Measurements from ENCODE around the gene CELA3B. TPM values are rescaled to one million over a fixed set of nuclear protein-coding genes. Genes with fewer than 3 reads are reported as not detected.
"Not testable (repeated sequence)": the region's sequence is repeated elsewhere in the genome, so short reads cannot be mapped to it uniquely, and the experiment has no call there.

Gene CELA3B
- total RNA-seq, result not detected

- not testable (repeated sequence) for H3K27me3 Mint-ChIP-seq, H3K9me3 Mint-ChIP-seq, H3K4me1 Mint-ChIP-seq, H3K27ac Mint-ChIP-seq, DNase-seq, H3K36me3 Mint-ChIP-seq, H3K4me3 Mint-ChIP-seq
Measured at GRCh38 chr1:21976703-21977239, at the start of gene CELA3B. CELA3B (plus strand) TSS chr1:21977022; CDS start chr1:21977040, 18 bp downstream.

GRCh38 chr1:21927533-21928237 is 49.1 kb upstream of the CELA3B start:
- H3K4me1 Mint-ChIP-seq, result no peaks in the 10 kb centered on the region
- no peaks in the 10 kb centered on the region for H3K36me3 Mint-ChIP-seq
- no peaks in the 10 kb centered on the region for H3K27me3 Mint-ChIP-seq
- H3K4me3 Mint-ChIP-seq, result no peak overlapping the region
- no peaks in the 10 kb centered on the region for H3K9me3 Mint-ChIP-seq
- no peak overlapping the region for H3K27ac Mint-ChIP-seq
- no peak for DNase-seq

- Mint-ChIP-seq H3K27ac (no peak overlapping the region), H3K36me3 (no peaks in the 10 kb centered on the region), H3K27me3 (no peaks in the 10 kb centered on the region), H3K9me3 (no peaks in the 10 kb centered on the region), H3K4me1 (peaks cover 5% of the 10 kb centered on the region), H3K4me3 (no peak overlapping the region)
- no peak for DNase-seq
Measured at GRCh38 chr1:21930080-21930571, 46.7 kb upstream of the CELA3B start.

GRCh38 chr1:21930629-21931170 is 46.1 kb upstream of the CELA3B start:
- DNase-seq, result no peak
- H3K4me1 Mint-ChIP-seq, result peaks cover 5% of the 10 kb centered on the region
- H3K9me3 Mint-ChIP-seq, result no peaks in the 10 kb centered on the region
- H3K4me3 Mint-ChIP-seq, result no peak overlapping the region
- H3K36me3 Mint-ChIP-seq, result no peaks in the 10 kb centered on the region
- peaks cover 4% of the 10 kb centered on the region for H3K27me3 Mint-ChIP-seq
- no peak overlapping the region for H3K27ac Mint-ChIP-seq

GRCh38 chr1:21931171-21932093 is 45.4 kb upstream of the CELA3B start:
- Mint-ChIP-seq H3K4me3 (no peak overlapping the region), H3K9me3 (no peaks in the 10 kb centered on the region), H3K27ac (no peak overlapping the region), H3K4me1 (peaks cover 5% of the 10 kb centered on the region), H3K36me3 (no peaks in the 10 kb centered on the region), H3K27me3 (peaks cover 7% of the 10 kb centered on the region)
- DNase-seq, result no peak

- H3K4me1 Mint-ChIP-seq, result peaks cover 5% of the 10 kb centered on the region
- no peaks in the 10 kb centered on the region for H3K36me3 Mint-ChIP-seq
- peaks cover 7% of the 10 kb centered on the region for H3K27me3 Mint-ChIP-seq
- H3K4me3 Mint-ChIP-seq, result no peak overlapping the region
- H3K27ac Mint-ChIP-seq, result no peak overlapping the region
- no peaks in the 10 kb centered on the region for H3K9me3 Mint-ChIP-seq
- no peak for DNase-seq
Measured at GRCh38 chr1:21932127-21932526, 44.7 kb upstream of the CELA3B start.

GRCh38 chr1:21933397-21934248 is 43.2 kb upstream of the CELA3B start:
- no peaks in the 10 kb centered on the region for H3K36me3 Mint-ChIP-seq
- H3K4me1 Mint-ChIP-seq, result peaks cover 11% of the 10 kb centered on the region

GRCh38 chr1:21935393-21935804 is 41.4 kb upstream of the CELA3B start:
- H3K9me3 Mint-ChIP-seq, result no peaks in the 10 kb centered on the region
- no peak overlapping the region for H3K27ac Mint-ChIP-seq
- H3K36me3 Mint-ChIP-seq, result no peaks in the 10 kb centered on the region
- peak overlapping the region; percentile 70 for H3K4me3 Mint-ChIP-seq
- peaks cover 15% of the 10 kb centered on the region for H3K27me3 Mint-ChIP-seq
- DNase-seq, result no peak
- peaks cover 11% of the 10 kb centered on the region for H3K4me1 Mint-ChIP-seq

More at GRCh38 chr1:21933397-21934248, 43.2 kb upstream of the CELA3B start:
- H3K4me3 Mint-ChIP-seq, result no peak overlapping the region
- peaks cover 15% of the 10 kb centered on the region for H3K27me3 Mint-ChIP-seq
- DNase-seq, result no peak
- no peaks in the 10 kb centered on the region for H3K9me3 Mint-ChIP-seq
- H3K27ac Mint-ChIP-seq, result no peak overlapping the region

- no peak for DNase-seq
- Mint-ChIP-seq H3K27me3 (peaks cover 15% of the 10 kb centered on the region), H3K4me1 (peaks cover 11% of the 10 kb centered on the region), H3K36me3 (no peaks in the 10 kb centered on the region), H3K4me3 (peak overlapping the region; percentile 70), H3K27ac (no peak overlapping the region), H3K9me3 (no peaks in the 10 kb centered on the region)
Measured at GRCh38 chr1:21935891-21936365, 40.9 kb upstream of the CELA3B start.

- Mint-ChIP-seq H3K4me1 (peaks cover 11% of the 10 kb centered on the region), H3K4me3 (peak overlapping the region; percentile 70), H3K9me3 (no peaks in the 10 kb centered on the region), H3K36me3 (no peaks in the 10 kb centered on the region), H3K27ac (no peak overlapping the region), H3K27me3 (peaks cover 15% of the 10 kb centered on the region)
- DNase-seq, result no peak
Measured at GRCh38 chr1:21936366-21937031, 40.3 kb upstream of the CELA3B start.

GRCh38 chr1:21937034-21937371 is 39.8 kb upstream of the CELA3B start, which contains the start of gene HSPG2:
HSPG2 (minus strand) TSS chr1:21937310; CDS start chr1:21937217, 93 bp downstream.
- Mint-ChIP-seq H3K27ac (peak within 1 kb of the TSS; percentile 44), H3K9me3 (no peaks in the 10 kb centered on the region), H3K4me1 (peaks cover 11% of the 10 kb centered on the region), H3K27me3 (peaks cover 15% of the 10 kb centered on the region), H3K36me3 (no peaks in the 10 kb centered on the region), H3K4me3 (peak within 1 kb of the TSS; percentile 79)
- DNase-seq, result no peak

- H3K9me3 Mint-ChIP-seq, result no peaks in the 10 kb centered on the region
- H3K27ac Mint-ChIP-seq, result peak overlapping the region; percentile 44
- H3K36me3 Mint-ChIP-seq, result no peaks in the 10 kb centered on the region
- H3K4me3 Mint-ChIP-seq, result peak overlapping the region; percentile 79
- DNase-seq, result peak; percentile 75
- peaks cover 11% of the 10 kb centered on the region for H3K4me1 Mint-ChIP-seq
- peaks cover 15% of the 10 kb centered on the region for H3K27me3 Mint-ChIP-seq
Measured at GRCh38 chr1:21937372-21938121, 39.3 kb upstream of the CELA3B start.

Data from activated naive CD8-positive, alpha-beta T cell treated with anti-CD3 and anti-CD28 coated beads for 36 hours (primary cell).